MCF 10A (cell line): ENCODE data around the gene CHD9. TPM values are rescaled to one million over a fixed set of nuclear protein-coding genes. Genes with fewer than 3 reads are reported as not detected.
A peak's percentile ranks its signal among the peaks of the same experiment; 100 is the strongest.

Experiments
- BruUV-seq: library from RNA; stranded (reverse); fragments of 400-500 nt; replicated peaks from 2 replicates; lab custom pipeline; 2021; lab: Mats Ljungman, UMichigan
- CTCF ChIA-PET: fragments of 300-600 bp; sonication (Branson Sonifier 250); formaldehyde crosslinking; extraction: SDS; loops from one replicate; lab custom pipeline; 2021; ENCODE audit warnings: antibody characterized with exemption, inconsistent platforms; lab: Yijun Ruan, JAX
- POLR2A ChIA-PET: fragments of 300-600, 350-650 bp; sonication (Branson Sonifier 250); formaldehyde crosslinking; extraction: SDS; loops from one replicate; lab custom pipeline; 2020; ENCODE audit warnings: antibody characterized with exemption, inconsistent platforms; lab: Yijun Ruan, JAX
- DNase-seq: peaks from one replicate; pipeline ENCODE4 v3.0.0-alpha.2; 2018; ENCODE audit not compliant: unreplicated experiment
- H3K27ac Mint-ChIP-seq: one replicate; pipeline ENCODE4 v1.8.0; 2022; ENCODE audit warnings: mild to moderate bottlenecking, low read depth, mixed read lengths; ENCODE audit not compliant: unreplicated experiment
- H3K27me3 Mint-ChIP-seq: one replicate; pipeline ENCODE4 v1.8.0; 2022; ENCODE audit warnings: mixed read lengths; ENCODE audit not compliant: insufficient read depth, unreplicated experiment
- H3K36me3 Mint-ChIP-seq: one replicate; pipeline ENCODE4 v1.8.0; 2022; ENCODE audit warnings: mild to moderate bottlenecking, moderate library complexity, mixed read lengths; ENCODE audit not compliant: insufficient read depth, unreplicated experiment
- H3K4me1 Mint-ChIP-seq: one replicate; pipeline ENCODE4 v1.8.0; 2022; ENCODE audit warnings: mixed read lengths; ENCODE audit not compliant: insufficient read depth, unreplicated experiment
- H3K4me3 Mint-ChIP-seq: one replicate; pipeline ENCODE4 v1.8.0; 2022; ENCODE audit warnings: mild to moderate bottlenecking, moderate library complexity, mixed read lengths; ENCODE audit not compliant: unreplicated experiment
- H3K9me3 Mint-ChIP-seq: one replicate; pipeline ENCODE4 v1.8.0; 2022; ENCODE audit warnings: mixed read lengths; ENCODE audit not compliant: unreplicated experiment
- intact Hi-C: fragments of 100-400 bp; cut with micrococcal nuclease; formaldehyde crosslinking; loops from 2 replicates; pipeline ENCODE4 v1.14.1; 2022
- total RNA-seq: library from RNA; stranded (reverse); gene quantifications from 2 replicates; pipeline ENCODE4 v1.2.3, GENCODE V29; 2022
- TF ChIP-seq, protein P1 (sequence below): fragments of 200-600 bp; IDR thresholded peaks from one replicate; pipeline ENCODE4 v1.8.0; 2022; ENCODE audit warnings: antibody characterized with exemption, mild to moderate bottlenecking; ENCODE audit not compliant: unreplicated experiment

Gene CHD9
- total RNA-seq, 1 experiment from 2014 or later = 62.8 TPM

DNA sequence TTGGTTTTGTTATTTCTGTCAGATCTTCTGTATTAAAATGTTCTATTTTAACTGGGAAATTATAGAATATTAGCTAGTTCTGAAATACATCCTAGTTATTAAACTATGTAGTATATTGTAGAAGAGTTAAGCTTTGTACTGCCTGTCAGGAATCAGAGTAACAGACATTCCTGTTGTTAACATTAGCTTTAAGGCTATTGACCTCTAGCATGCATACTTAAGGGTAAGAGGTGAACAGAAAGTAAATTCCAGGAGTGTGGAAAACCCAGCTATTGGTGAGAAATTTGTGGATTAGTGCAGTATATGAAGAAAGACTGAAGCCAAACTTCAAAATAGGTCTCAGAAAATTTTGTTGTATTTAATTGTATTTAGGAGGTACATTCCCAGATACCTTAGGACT is 111.3 kb downstream of the CHD9 start:
- intact Hi-C loops = no loop called here

DNA sequence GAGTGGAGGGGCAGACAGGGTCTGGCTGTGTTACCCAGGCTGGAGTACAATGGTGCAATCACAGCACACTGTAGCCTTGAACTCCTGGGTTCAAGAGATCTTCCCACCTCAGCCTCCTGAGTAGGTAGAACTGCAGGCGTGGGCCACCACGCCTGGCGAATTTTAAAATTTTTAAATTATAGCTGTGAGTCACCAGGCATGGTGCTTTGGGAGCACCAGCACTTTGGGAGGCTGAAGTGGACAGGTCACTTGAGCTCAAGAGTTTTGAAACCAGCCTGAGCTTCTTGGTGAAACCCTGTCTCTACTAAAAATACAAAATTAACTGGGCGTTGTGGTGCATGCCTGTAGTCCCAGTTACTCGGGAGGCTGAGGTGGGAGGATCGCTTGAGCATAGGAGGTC is 114.0 kb downstream of the CHD9 start:
- TF ChIP-seq, protein P1, sequence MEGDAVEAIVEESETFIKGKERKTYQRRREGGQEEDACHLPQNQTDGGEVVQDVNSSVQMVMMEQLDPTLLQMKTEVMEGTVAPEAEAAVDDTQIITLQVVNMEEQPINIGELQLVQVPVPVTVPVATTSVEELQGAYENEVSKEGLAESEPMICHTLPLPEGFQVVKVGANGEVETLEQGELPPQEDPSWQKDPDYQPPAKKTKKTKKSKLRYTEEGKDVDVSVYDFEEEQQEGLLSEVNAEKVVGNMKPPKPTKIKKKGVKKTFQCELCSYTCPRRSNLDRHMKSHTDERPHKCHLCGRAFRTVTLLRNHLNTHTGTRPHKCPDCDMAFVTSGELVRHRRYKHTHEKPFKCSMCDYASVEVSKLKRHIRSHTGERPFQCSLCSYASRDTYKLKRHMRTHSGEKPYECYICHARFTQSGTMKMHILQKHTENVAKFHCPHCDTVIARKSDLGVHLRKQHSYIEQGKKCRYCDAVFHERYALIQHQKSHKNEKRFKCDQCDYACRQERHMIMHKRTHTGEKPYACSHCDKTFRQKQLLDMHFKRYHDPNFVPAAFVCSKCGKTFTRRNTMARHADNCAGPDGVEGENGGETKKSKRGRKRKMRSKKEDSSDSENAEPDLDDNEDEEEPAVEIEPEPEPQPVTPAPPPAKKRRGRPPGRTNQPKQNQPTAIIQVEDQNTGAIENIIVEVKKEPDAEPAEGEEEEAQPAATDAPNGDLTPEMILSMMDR = no peak
- ChIA-PET CTCF (interaction anchor here (0.9 to 3.6 kb wide), 3 partner anchors 10 to 127 kb away, joined by 3 to 22 read pairs (median 8); no protein-coding TSS in a partner anchor), POLR2A (interaction anchor here (0.9 kb wide), 1 partner anchor 14 kb away, joined by 3 read pairs; no protein-coding TSS in a partner anchor)
- no TSS peak for BruUV-seq
- Mint-ChIP-seq H3K9me3 (no peaks in the 10 kb centered on the region), H3K4me1 (peaks cover 10% of the 10 kb centered on the region), H3K27me3 (no peaks in the 10 kb centered on the region), H3K27ac (no peak overlapping the region), H3K4me3 (no peak overlapping the region), H3K36me3 (peaks cover 16% of the 10 kb centered on the region)
- intact Hi-C loops = no loop called here
- no peak for DNase-seq

More for the DNA sequence above, 111.3 kb downstream of the CHD9 start:
- TF ChIP-seq, protein P1 = no peak
- Mint-ChIP-seq H3K9me3 (no peaks in the 10 kb centered on the region), H3K4me3 (no peak overlapping the region), H3K4me1 (peaks cover 16% of the 10 kb centered on the region), H3K27me3 (no peaks in the 10 kb centered on the region), H3K36me3 (peaks cover 15% of the 10 kb centered on the region), H3K27ac (peak overlapping the region; percentile 19)
- CTCF ChIA-PET = interaction anchor here (0.8 to 3.6 kb wide), 3 partner anchors 7 to 111 kb away, joined by 3 to 22 read pairs (median 3); partner anchors contain the start of gene CHD9
- POLR2A ChIA-PET = interaction anchor here (1.3 to 3.5 kb wide), 5 partner anchors 20 to 86 kb away, joined by 3 to 17 read pairs (median 4); no protein-coding TSS in a partner anchor
- DNase-seq = no peak
- BruUV-seq = no TSS peak

GRCh38 chr16:53172517-53172916 is 117.7 kb downstream of the CHD9 start:
- Mint-ChIP-seq H3K27ac (peak overlapping the region; percentile 10), H3K27me3 (no peaks in the 10 kb centered on the region), H3K4me3 (no peak overlapping the region), H3K9me3 (no peaks in the 10 kb centered on the region), H3K4me1 (peaks cover 21% of the 10 kb centered on the region), H3K36me3 (peaks cover 25% of the 10 kb centered on the region)
- no peak for DNase-seq
- POLR2A ChIA-PET = interaction anchor here (0.9 kb wide), 1 partner anchor 185 kb away, joined by 5 read pairs; no protein-coding TSS in a partner anchor
- TF ChIP-seq, protein P1 = no peak
- CTCF ChIA-PET = interaction anchor here (0.9 to 2.1 kb wide), 2 partner anchors 13 to 36 kb away, joined by 3 to 8 read pairs; no protein-coding TSS in a partner anchor
- no TSS peak for BruUV-seq
- intact Hi-C loops = no loop called here

- ChIA-PET CTCF (interaction anchor here (0.6 to 1.4 kb wide), 3 partner anchors 16 to 33 kb away, joined by 3 to 7 read pairs (median 4); no protein-coding TSS in a partner anchor), POLR2A (interaction anchor here (2.6 kb wide), 1 partner anchor 33 kb away, joined by 12 read pairs; no protein-coding TSS in a partner anchor)
- TF ChIP-seq, protein P1 = no peak
- H3K4me1 Mint-ChIP-seq = peaks cover 17% of the 10 kb centered on the region
- no TSS peak for BruUV-seq
- no peaks in the 10 kb centered on the region for H3K27me3 Mint-ChIP-seq
- H3K27ac Mint-ChIP-seq = peak overlapping the region; percentile 19
- H3K4me3 Mint-ChIP-seq = no peak overlapping the region
- H3K36me3 Mint-ChIP-seq = peaks cover 38% of the 10 kb centered on the region
- no peaks in the 10 kb centered on the region for H3K9me3 Mint-ChIP-seq
- intact Hi-C loops = no loop called here
- no peak for DNase-seq
These were observed 120.3 kb downstream of the CHD9 start for GRCh38 chr16:53175118-53175517.
